A549 treated with DMSO at 1 μM for 4 hours (cell line): ENCODE data around the gene RPL10A. TPM values are rescaled to one million over a fixed set of nuclear protein-coding genes. Genes with fewer than 3 reads are reported as not detected.

Experiments
- total RNA-seq: library from RNA; stranded (reverse); fragments of 200-300 nt; extraction: Qiagen RNA extraction; gene quantifications from 5 replicates; pipeline ENCODE4 v1.2.3, GENCODE V29; 2022; ENCODE audit warnings: low read depth

Gene RPL10A
- total RNA-seq: 1,465 to 1,587 TPM (median 1,503 TPM) in 5 replicates

GRCh38 chr6:35468181-35468979, at the start of gene RPL10A:
RPL10A (plus strand) TSS chr6:35468401; CDS start chr6:35468435, 34 bp downstream.

GRCh38 chr6:35452183-35453090, 15.8 kb upstream of the RPL10A start, which contains the start of gene FANCE:
FANCE (plus strand) TSS chr6:35452338; CDS start chr6:35452546, 208 bp downstream.

DNA sequence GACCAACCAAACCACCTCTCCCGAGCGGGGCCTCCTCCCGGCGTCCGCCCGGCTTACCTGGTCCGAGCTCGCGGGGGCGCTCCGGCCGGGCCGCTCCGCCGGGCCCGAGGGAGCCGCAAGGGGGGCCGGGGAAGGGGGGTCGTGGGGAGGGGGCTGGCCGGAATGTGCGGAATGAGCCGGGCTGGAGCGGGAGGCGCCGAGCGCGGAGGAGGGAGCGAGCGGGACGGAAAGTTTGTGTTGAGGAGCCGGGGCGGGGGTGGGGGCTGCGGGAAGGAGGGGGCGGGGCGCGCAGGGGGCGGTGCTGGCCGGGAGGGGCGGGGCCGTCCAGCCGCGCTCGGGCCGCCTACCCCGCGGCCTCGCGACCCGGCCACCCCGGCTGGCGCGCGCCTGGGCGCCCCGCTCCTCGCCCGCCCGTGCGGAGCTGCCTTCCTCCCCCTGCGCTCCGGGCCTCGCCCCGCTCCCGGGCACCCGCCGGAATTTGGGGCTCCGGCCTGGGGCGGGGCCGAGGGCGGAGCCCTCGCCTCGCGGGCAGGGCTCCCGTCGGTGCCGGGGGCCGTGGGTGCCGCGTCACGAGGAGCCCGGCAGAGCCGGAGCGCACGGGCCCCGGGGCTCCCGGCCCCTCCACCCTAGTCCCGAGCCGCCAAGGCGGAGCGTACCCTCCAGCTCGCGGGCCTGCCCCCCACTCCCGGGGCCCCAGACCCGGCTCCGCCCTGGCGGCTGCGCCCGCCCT, 28.8 kb downstream of the RPL10A start, which contains the start of gene TEAD3:
TSS of gene TEAD3 (minus strand) at position 239 of the 730 bp plus-strand sequence.

GRCh38 chr6:35512740-35513139, 44.5 kb downstream of the RPL10A start, which contains the start of gene TULP1:
TULP1 (minus strand) TSS chr6:35512896; CDS start chr6:35512858, 38 bp downstream.

Other genes with a start within 250 kb of the RPL10A start
- gene ZNF76, start 208.7 kb upstream of the RPL10A start, total RNA-seq: 8.8 to 11.0 TPM (median 9.5 TPM) in 5 replicates
- 0.03 to 0.30 TPM (median 0.08 TPM) in 3 of 5 replicates, not detected in the others for gene DEF6, start 170.6 kb upstream of the RPL10A start, total RNA-seq
- 5.0 to 7.0 TPM (median 5.9 TPM) in 5 replicates for gene PPARD, start 125.8 kb upstream of the RPL10A start, total RNA-seq
- gene FANCE, start 16.1 kb upstream of the RPL10A start, total RNA-seq: 2.5 to 3.3 TPM (median 3.0 TPM) in 5 replicates
- 4.2 to 6.2 TPM (median 5.7 TPM) in 5 replicates for gene TEAD3, start 28.7 kb downstream of the RPL10A start, total RNA-seq
- not detected in 5 replicates for gene TULP1, start 44.5 kb downstream of the RPL10A start, total RNA-seq
- 9.2 to 11.2 TPM (median 10.6 TPM) in 5 replicates for gene FKBP5, start 220.5 kb downstream of the RPL10A start, total RNA-seq